Osteocyte (in vitro differentiated cells): ENCODE measurements around the gene MYH10. TPM values are rescaled to one million over a fixed set of nuclear protein-coding genes. Genes with fewer than 3 reads are reported as not detected.
"Not testable (repeated sequence)": the region's sequence is repeated elsewhere in the genome, so short reads cannot be mapped to it uniquely, and the experiment has no call there.

Experiments used
- DNase-seq: peaks from one replicate; pipeline ENCODE4 v3.0.0; 2021; ENCODE audit warnings: mixed read lengths; ENCODE audit not compliant: unreplicated experiment; ENCODE audit errors: extremely low spot score
- H3K27ac Mint-ChIP-seq: one replicate; pipeline ENCODE4 v1.8.0; 2021; ENCODE audit warnings: mild to moderate bottlenecking, mixed read lengths; ENCODE audit not compliant: unreplicated experiment
- H3K27me3 Mint-ChIP-seq: one replicate; pipeline ENCODE4 v1.8.0; 2021; ENCODE audit warnings: mixed read lengths; ENCODE audit not compliant: unreplicated experiment
- H3K36me3 Mint-ChIP-seq: one replicate; pipeline ENCODE4 v1.8.0; 2021; ENCODE audit warnings: mixed read lengths; ENCODE audit not compliant: unreplicated experiment
- H3K4me1 Mint-ChIP-seq: one replicate; pipeline ENCODE4 v1.8.0; 2021; ENCODE audit warnings: mixed read lengths; ENCODE audit not compliant: unreplicated experiment
- H3K4me3 Mint-ChIP-seq: one replicate; pipeline ENCODE4 v1.8.0; 2021; ENCODE audit warnings: mild to moderate bottlenecking, moderate library complexity, mixed read lengths; ENCODE audit not compliant: unreplicated experiment
- H3K9me3 Mint-ChIP-seq: one replicate; pipeline ENCODE4 v1.8.0; 2021; ENCODE audit warnings: mixed read lengths; ENCODE audit not compliant: unreplicated experiment
- total RNA-seq: library from RNA; stranded (reverse); gene quantifications from 2 replicates; pipeline ENCODE4 v1.2.1, GENCODE V29; 2021
- TF ChIP-seq, protein P1 (sequence below): fragments of 200-600 bp; sonication (generic); IDR thresholded peaks from 2 replicates; pipeline ENCODE4 v1.5.0; 2021; ENCODE audit warnings: antibody characterized with exemption, mild to moderate bottlenecking, moderate library complexity

MYH10 gene
- total RNA-seq, 1 donor from 2014 or later: 110 TPM

GRCh38 chr17:8665684-8666083 lies 35.2 kb upstream of the MYH10 start:
- no peak overlapping the region for H3K4me3 Mint-ChIP-seq
- no peaks in the 10 kb centered on the region for H3K36me3 Mint-ChIP-seq
- H3K9me3 Mint-ChIP-seq: no peaks in the 10 kb centered on the region
- peaks cover 21% of the 10 kb centered on the region for H3K27me3 Mint-ChIP-seq
- no peak overlapping the region for H3K27ac Mint-ChIP-seq
- TF ChIP-seq, protein P1, sequence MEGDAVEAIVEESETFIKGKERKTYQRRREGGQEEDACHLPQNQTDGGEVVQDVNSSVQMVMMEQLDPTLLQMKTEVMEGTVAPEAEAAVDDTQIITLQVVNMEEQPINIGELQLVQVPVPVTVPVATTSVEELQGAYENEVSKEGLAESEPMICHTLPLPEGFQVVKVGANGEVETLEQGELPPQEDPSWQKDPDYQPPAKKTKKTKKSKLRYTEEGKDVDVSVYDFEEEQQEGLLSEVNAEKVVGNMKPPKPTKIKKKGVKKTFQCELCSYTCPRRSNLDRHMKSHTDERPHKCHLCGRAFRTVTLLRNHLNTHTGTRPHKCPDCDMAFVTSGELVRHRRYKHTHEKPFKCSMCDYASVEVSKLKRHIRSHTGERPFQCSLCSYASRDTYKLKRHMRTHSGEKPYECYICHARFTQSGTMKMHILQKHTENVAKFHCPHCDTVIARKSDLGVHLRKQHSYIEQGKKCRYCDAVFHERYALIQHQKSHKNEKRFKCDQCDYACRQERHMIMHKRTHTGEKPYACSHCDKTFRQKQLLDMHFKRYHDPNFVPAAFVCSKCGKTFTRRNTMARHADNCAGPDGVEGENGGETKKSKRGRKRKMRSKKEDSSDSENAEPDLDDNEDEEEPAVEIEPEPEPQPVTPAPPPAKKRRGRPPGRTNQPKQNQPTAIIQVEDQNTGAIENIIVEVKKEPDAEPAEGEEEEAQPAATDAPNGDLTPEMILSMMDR: no peak
- no peak for DNase-seq
- peaks cover 5% of the 10 kb centered on the region for H3K4me1 Mint-ChIP-seq

- no peak overlapping the region for H3K4me3 Mint-ChIP-seq
- no peaks in the 10 kb centered on the region for H3K36me3 Mint-ChIP-seq
- H3K27ac Mint-ChIP-seq: no peak overlapping the region
- H3K9me3 Mint-ChIP-seq: no peaks in the 10 kb centered on the region
- H3K27me3 Mint-ChIP-seq: peaks cover 25% of the 10 kb centered on the region
- TF ChIP-seq, protein P1: no peak
- H3K4me1 Mint-ChIP-seq: peaks cover 2% of the 10 kb centered on the region
- DNase-seq: no peak
Measured at GRCh38 chr17:8664456-8665126, 34.1 kb upstream of the MYH10 start.

- Mint-ChIP-seq H3K9me3 (no peaks in the 10 kb centered on the region), H3K27ac (no peak overlapping the region), H3K27me3 (peaks cover 25% of the 10 kb centered on the region), H3K4me3 (no peak overlapping the region), H3K36me3 (no peaks in the 10 kb centered on the region), H3K4me1 (no peaks in the 10 kb centered on the region)
- no peak for DNase-seq
- TF ChIP-seq, protein P1: no peak
Measured at GRCh38 chr17:8662973-8663372, 32.4 kb upstream of the MYH10 start.

DNA sequence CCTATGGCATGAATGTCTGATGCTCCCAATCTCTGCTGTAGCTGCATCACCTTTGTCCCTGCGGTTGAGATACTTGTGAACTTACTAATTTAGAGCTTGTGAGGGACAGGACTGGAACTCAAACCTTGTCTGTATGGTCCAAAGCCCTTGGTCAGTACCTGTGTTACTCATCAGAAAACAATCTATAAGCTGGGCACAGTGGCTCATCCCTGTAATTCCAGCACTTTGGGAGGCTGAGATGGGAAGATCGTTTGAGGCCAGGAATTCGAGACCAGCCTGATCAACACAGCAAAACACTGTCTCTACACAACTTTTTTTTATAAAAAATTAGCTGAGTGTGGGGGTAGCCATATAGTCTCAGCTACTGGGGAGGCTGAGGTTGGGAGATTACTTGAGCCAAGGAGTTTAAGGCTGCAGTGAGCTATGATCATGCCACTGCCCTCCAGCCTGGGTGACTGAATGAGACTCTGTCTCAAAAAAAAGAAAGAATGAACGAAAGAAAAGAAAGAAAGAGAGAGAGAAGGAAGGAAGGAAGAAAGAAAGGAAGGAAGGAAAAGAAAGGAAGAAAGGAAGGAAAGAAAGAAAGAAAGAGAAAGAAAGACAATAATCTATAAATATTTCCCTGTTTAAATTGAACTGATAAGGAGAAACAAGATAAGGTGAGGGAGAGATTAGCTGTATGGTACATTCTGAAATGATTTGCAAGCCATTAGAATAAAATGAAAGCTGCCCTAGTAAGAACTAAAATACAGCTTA lies 31.7 kb upstream of the MYH10 start:
- Mint-ChIP-seq H3K36me3 (no peaks in the 10 kb centered on the region), H3K27ac (no peak overlapping the region), H3K4me1 (no peaks in the 10 kb centered on the region), H3K4me3 (no peak overlapping the region), H3K27me3 (peaks cover 25% of the 10 kb centered on the region), H3K9me3 (no peaks in the 10 kb centered on the region)
- DNase-seq: no peak
- TF ChIP-seq, protein P1: no peak

GRCh38 chr17:8660709-8661108 lies 30.2 kb upstream of the MYH10 start:
- H3K27me3 Mint-ChIP-seq: peaks cover 27% of the 10 kb centered on the region
- H3K9me3 Mint-ChIP-seq, H3K4me3 Mint-ChIP-seq, H3K36me3 Mint-ChIP-seq, DNase-seq, H3K4me1 Mint-ChIP-seq, H3K27ac Mint-ChIP-seq: not testable (repeated sequence)
